GM18858 (cell line): Measurements from ENCODE around the gene MARCHF10.

Source experiments
- ATAC-seq: cut with Tn5 transposase; IDR thresholded peaks from one replicate; pipeline ENCODE4 v1.9.1; 2021; ENCODE audit not compliant: unreplicated experiment

MARCHF10 gene

GRCh38 chr17:62718429-62718828 lies 89.7 kb downstream of the MARCHF10 start:
- no peak for ATAC-seq

- ATAC-seq, result no peak
These were observed 90.2 kb downstream of the MARCHF10 start for GRCh38 chr17:62717889-62718288.

GRCh38 chr17:62717589-62717855 lies 90.6 kb downstream of the MARCHF10 start:
- ATAC-seq, result no peak

- ATAC-seq, result no peak
These were observed 91.1 kb downstream of the MARCHF10 start for GRCh38 chr17:62716834-62717588.

- ATAC-seq, result no peak
These were observed 92.2 kb downstream of the MARCHF10 start for GRCh38 chr17:62715882-62716390.

GRCh38 chr17:62714016-62714777 lies 93.9 kb downstream of the MARCHF10 start:
- no peak for ATAC-seq

- no peak for ATAC-seq
These were observed 94.8 kb downstream of the MARCHF10 start for GRCh38 chr17:62713086-62713881.

GRCh38 chr17:62712171-62712581 lies 95.9 kb downstream of the MARCHF10 start:
- no peak for ATAC-seq

GRCh38 chr17:62708587-62708986 lies 99.5 kb downstream of the MARCHF10 start:
- no peak for ATAC-seq

GRCh38 chr17:62707425-62707739 lies 100.7 kb downstream of the MARCHF10 start:
- ATAC-seq, result no peak

- ATAC-seq, result no peak
These were observed 101.3 kb downstream of the MARCHF10 start for GRCh38 chr17:62706598-62707424.

GRCh38 chr17:62705778-62706597 lies 102.1 kb downstream of the MARCHF10 start:
- no peak for ATAC-seq

- ATAC-seq, result no peak
These were observed 102.8 kb downstream of the MARCHF10 start for GRCh38 chr17:62705156-62705777.

- ATAC-seq, result no peak
These were observed 103.6 kb downstream of the MARCHF10 start for GRCh38 chr17:62704381-62704971.

- peak; percentile 76 for ATAC-seq
These were observed 104.2 kb downstream of the MARCHF10 start for GRCh38 chr17:62703776-62704380.

GRCh38 chr17:62703261-62703775 lies 104.8 kb downstream of the MARCHF10 start:
- no peak for ATAC-seq

GRCh38 chr17:62702746-62703260 lies 105.3 kb downstream of the MARCHF10 start:
- no peak for ATAC-seq

GRCh38 chr17:62701706-62702085 lies 106.4 kb downstream of the MARCHF10 start:
- no peak for ATAC-seq
